GM10248 (cell line): ENCODE measurements around the gene GPHN.

Source experiments
- CTCF ChIA-PET: fragments of 300-600 bp; sonication (Branson Sonifier 250); formaldehyde crosslinking; extraction: SDS; loops from one replicate; lab custom pipeline; 2021; ENCODE audit warnings: antibody characterized with exemption; lab: Yijun Ruan, JAX
- POLR2A ChIA-PET: fragments of 350-650 bp; sonication (Branson Sonifier 250); formaldehyde crosslinking; extraction: SDS; loops from one replicate; lab custom pipeline; 2020; ENCODE audit warnings: antibody characterized with exemption; lab: Yijun Ruan, JAX
- DNase-seq: peaks from one replicate; pipeline ENCODE4 v3.0.0; 2012; ENCODE audit errors: extremely low spot score
- TF ChIP-seq, protein P1 (sequence below): IDR thresholded peaks from 2 replicates; pipeline ENCODE4 v1.5.1; 2012; ENCODE audit warnings: mild to moderate bottlenecking, low read depth; ENCODE audit errors: extremely low read depth, missing control alignments, control extremely low read depth

The GPHN gene

DNA sequence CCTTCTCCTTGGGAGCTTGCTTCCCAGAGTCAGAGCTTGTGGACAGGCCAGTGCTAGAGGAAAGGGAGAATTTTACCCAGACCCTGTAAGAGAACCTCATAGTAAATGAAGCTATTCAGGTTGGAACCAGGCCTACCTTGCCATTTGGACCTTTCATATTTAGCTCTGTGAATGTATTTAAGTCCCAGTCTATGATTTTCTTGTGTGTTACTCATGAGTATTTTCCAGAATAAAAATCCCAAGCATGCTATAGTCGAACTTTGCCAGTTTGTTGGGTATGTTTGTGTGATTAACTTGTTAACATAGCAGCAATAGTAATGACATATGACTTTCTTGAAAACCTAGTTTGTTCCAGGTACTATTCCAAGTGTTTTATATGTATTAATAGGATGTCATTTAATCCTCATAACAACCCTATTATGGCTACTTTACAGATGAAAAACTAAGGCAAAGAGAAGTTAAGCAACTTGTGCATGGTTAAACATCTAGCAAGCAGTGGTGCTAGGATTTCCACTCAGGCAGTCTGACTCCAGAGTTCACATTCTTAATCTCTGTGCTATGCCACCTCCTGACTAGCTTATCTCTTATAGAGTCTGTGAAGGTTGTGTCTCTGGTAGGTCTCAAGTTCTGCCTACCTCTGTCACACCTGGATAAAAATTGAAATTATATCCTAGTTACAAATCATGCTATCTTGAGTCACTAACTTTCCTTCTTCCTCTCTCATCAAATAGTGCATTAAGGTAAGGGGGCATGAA is 633.4 kb downstream of the GPHN start:
- ChIA-PET CTCF (no interaction called here), POLR2A (no interaction called here)
- DNase-seq = no peak
- TF ChIP-seq, protein P1, sequence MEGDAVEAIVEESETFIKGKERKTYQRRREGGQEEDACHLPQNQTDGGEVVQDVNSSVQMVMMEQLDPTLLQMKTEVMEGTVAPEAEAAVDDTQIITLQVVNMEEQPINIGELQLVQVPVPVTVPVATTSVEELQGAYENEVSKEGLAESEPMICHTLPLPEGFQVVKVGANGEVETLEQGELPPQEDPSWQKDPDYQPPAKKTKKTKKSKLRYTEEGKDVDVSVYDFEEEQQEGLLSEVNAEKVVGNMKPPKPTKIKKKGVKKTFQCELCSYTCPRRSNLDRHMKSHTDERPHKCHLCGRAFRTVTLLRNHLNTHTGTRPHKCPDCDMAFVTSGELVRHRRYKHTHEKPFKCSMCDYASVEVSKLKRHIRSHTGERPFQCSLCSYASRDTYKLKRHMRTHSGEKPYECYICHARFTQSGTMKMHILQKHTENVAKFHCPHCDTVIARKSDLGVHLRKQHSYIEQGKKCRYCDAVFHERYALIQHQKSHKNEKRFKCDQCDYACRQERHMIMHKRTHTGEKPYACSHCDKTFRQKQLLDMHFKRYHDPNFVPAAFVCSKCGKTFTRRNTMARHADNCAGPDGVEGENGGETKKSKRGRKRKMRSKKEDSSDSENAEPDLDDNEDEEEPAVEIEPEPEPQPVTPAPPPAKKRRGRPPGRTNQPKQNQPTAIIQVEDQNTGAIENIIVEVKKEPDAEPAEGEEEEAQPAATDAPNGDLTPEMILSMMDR = no peak

DNA sequence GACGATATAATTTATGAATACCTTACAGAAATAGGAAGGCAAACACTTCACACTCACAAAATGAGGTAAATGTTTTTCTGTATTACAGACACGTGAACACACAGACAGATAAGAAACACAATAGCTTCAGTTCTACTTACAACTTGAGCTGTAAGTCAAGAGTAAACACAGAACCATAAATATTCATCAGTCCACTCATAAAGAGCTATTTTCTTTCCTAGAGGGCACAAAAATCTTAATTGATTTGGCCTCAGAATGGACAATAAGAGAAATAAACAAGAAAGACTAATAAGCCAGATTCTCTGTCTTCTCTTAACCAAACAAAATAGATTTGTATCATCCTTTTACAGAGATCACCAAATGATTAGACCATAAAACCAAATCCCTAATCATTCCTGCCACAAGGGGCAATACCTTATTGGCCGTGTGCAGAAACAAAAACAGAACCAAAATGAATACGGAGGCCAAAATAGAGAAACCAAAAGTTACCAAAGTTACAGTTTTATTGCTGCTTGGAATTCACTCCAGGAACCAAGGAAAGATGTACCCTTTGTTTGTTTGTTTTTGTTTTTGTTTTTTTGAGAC is 643.2 kb downstream of the GPHN start:
- POLR2A ChIA-PET = no interaction called here
- DNase-seq = no peak

DNA sequence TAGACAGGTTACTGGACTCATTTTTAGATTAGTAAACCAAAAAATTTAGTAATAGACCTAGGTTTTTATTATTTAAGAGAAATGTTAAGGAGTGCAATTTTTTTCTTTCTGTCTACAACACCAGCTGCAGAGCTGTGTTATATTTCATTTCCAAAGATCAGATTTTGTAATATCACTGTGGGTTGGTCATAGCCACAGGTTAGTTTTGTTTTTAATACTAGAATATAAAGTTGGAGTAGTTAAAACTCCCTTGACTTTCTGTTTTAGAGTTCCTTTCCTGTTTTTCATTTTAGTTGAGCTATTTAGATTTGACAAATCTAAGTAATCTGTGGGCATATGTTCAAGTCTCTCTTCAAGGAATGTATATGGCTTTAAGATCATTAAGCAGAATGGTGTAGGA is 650.6 kb downstream of the GPHN start:
- ChIA-PET POLR2A (interaction anchor here (0.5 kb wide), 1 partner anchor 799 kb away, joined by 7 read pairs; no protein-coding TSS in a partner anchor), CTCF (no interaction called here)
- no peak for DNase-seq
- TF ChIP-seq, protein P1 = no peak

More for the DNA sequence above, 643.2 kb downstream of the GPHN start:
- CTCF ChIA-PET = no interaction called here
- TF ChIP-seq, protein P1 = no peak

DNA sequence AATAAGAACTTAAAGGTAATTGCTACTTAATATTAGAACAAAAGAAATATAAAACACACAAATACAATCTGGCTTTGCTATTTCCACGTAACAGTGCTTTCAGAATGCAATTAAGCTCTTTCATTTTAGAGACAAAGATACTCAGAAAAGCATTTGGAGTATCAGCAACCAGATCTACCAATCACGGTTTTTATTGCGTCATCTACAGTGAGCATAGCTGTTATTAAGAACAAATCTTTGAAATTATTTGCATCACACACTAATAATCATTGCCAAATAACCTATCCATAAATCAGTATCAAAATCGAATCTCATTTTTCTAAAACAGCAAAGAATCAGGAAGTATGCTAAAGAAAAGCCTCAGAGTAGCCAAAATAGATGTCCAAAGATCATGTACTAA is 654.4 kb downstream of the GPHN start:
- CTCF ChIA-PET = interaction anchor here (0.9 to 1.5 kb wide), 3 partner anchors 13 to 123 kb away, joined by 3 to 4 read pairs (median 3); no protein-coding TSS in a partner anchor
- no peak for DNase-seq
- TF ChIP-seq, protein P1 = no peak
- POLR2A ChIA-PET = no interaction called here

DNA sequence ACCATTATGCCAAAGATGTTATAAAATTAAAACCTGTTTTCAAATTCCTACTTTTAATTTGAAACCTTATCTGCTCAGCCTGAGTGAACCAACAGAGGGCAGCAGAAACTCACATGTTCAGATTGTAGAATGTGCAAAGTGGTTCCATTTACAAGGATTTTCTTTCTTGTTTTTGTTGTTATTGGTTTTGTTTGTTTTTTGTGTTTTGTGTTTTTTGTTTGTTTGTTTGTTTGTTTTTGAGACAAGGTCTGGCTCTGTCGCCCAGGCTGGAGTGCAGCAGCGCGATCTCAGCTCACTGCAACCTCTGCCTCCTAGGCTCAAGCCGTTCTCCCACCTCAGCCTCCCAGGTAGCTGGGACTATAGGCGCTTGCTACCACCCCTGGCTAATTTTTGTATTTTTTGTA is 658.5 kb downstream of the GPHN start:
- ChIA-PET POLR2A (no interaction called here), CTCF (interaction anchor here (0.8 to 2.4 kb wide), 9 partner anchors 9 to 193 kb away, joined by 3 to 9 read pairs (median 5); partner anchors contain the start of gene ATP6V1D)
- peak; percentile 26 for DNase-seq
- TF ChIP-seq, protein P1 = peak; percentile 59

DNA sequence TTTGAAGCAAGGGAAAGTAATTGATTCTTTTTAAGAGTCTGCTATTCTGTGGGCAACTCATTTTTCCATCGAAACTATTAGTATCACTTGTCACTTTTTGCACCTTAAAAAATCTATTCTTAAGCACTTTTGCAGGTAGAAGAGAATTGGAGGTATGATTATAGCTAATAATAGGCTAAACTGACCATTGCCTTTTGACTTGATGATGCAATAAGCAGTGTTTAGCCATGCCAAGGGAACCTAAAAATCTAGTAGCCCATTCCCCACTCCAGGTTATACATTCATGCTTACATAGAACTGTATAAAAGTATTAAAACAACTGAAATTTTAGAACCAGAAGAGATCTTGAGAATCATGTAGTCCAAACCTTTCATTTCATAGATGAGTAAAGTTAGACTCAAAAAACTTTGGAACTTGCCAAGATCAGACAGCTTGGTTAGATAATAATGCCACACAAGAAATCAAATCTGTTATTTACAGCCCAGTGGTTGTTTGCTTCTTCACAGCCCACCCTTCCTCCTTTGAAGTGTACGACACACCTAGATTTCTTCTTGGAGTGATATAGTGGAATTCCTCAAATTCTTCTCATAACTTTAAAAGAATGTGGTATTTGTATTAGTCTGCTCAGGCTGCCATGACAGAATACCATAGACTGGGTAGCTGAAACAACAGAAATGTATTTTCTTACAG is 659.6 kb downstream of the GPHN start:
- ChIA-PET POLR2A (no interaction called here), CTCF (interaction anchor here (0.9 to 2.4 kb wide), 9 partner anchors 11 to 192 kb away, joined by 3 to 9 read pairs (median 5); partner anchors contain the start of gene ATP6V1D)
- TF ChIP-seq, protein P1 = no peak
- no peak for DNase-seq
